PC-9 (cell line): ENCODE measurements around the gene PAX4. TPM values are rescaled to one million over a fixed set of nuclear protein-coding genes. Genes with fewer than 3 reads are reported as not detected.
A peak's percentile ranks its signal among the peaks of the same experiment; 100 is the strongest.

Source experiments
- BruUV-seq: library from RNA; stranded (reverse); fragments of 400-500 nt; replicated peaks from 2 replicates; lab custom pipeline; 2021; lab: Mats Ljungman, UMichigan
- CTCF ChIA-PET: fragments of 300-600 bp; sonication (Branson Sonifier 250); formaldehyde crosslinking; loops from one replicate; lab custom pipeline; 2022; ENCODE audit warnings: antibody characterized with exemption; lab: Charles Lee
- POLR2A ChIA-PET: fragments of 300-600 bp; sonication (Branson Sonifier 250); formaldehyde crosslinking; loops from one replicate; lab custom pipeline; 2022; ENCODE audit warnings: antibody characterized with exemption; ENCODE audit not compliant: unreplicated experiment; lab: Charles Lee
- DNase-seq, 2 experiments: peaks; one replicate each; pipeline versions ENCODE4 v3.0.0 to v3.0.0-alpha.2; 2015 to 2022; ENCODE audit warnings: mixed read lengths in 1 of 2
- H2AFZ ChIP-seq: fragments of 200-600 bp; sonication (generic); 2 replicates; pipeline ENCODE4 v1.8.1; 2017; ENCODE audit warnings: antibody characterized with exemption
- H3F3A ChIP-seq: fragments of 200-600 bp; sonication (generic); 2 replicates; pipeline ENCODE4 v1.8.1; 2017; ENCODE audit warnings: antibody characterized with exemption, mild to moderate bottlenecking, low read depth; ENCODE audit not compliant: insufficient read depth
- H3K27ac ChIP-seq: fragments of 200-600 bp; sonication (generic); 2 replicates; pipeline ENCODE4 v1.6.1; 2016; ENCODE audit warnings: mixed run types
- H3K27me3 ChIP-seq: fragments of 200-600 bp; sonication (generic); 2 replicates; pipeline ENCODE4 v1.6.1; 2016; ENCODE audit warnings: low read depth, mixed run types; ENCODE audit not compliant: insufficient read depth
- H3K36me3 ChIP-seq: fragments of 200-600 bp; sonication (generic); 2 replicates; pipeline ENCODE4 v1.6.1; 2016; ENCODE audit warnings: low read depth, mixed run types
- H3K4me1 ChIP-seq: fragments of 200-600 bp; sonication (generic); replicated peaks from 2 replicates; pipeline ENCODE4 v1.6.1; 2016; ENCODE audit warnings: mixed run types; ENCODE audit not compliant: insufficient read depth
- H3K4me2 ChIP-seq: fragments of 200-600 bp; sonication (generic); 2 replicates; pipeline ENCODE4 v1.6.1; 2017; ENCODE audit warnings: mixed run types
- H3K4me3 ChIP-seq: fragments of 200-600 bp; sonication (generic); 2 replicates; pipeline ENCODE4 v1.6.1; 2016; ENCODE audit warnings: mixed run types
- H3K79me2 ChIP-seq: fragments of 200-600 bp; sonication (generic); 2 replicates; pipeline ENCODE4 v1.6.1; 2017; ENCODE audit warnings: low read depth, mixed run types
- H3K9me2 ChIP-seq: fragments of 200-600 bp; sonication (generic); 2 replicates; pipeline ENCODE4 v1.8.1; 2017; ENCODE audit warnings: mild to moderate bottlenecking; ENCODE audit not compliant: insufficient read depth
- H3K9me3 ChIP-seq: fragments of 200-600 bp; sonication (generic); 2 replicates; pipeline ENCODE4 v1.8.1; 2016; ENCODE audit warnings: low read depth; ENCODE audit not compliant: insufficient read depth
- H4K20me1 ChIP-seq: fragments of 200-600 bp; sonication (generic); 2 replicates; pipeline ENCODE4 v1.8.1; 2017; ENCODE audit not compliant: insufficient read depth
- EZH2 ChIP-seq: fragments of 200-600 bp; sonication (generic); IDR thresholded peaks from 2 replicates; pipeline ENCODE4 v1.8.0; 2017; ENCODE audit warnings: antibody characterized with exemption, low read depth
- intact Hi-C: fragments of 100-400 bp; cut with micrococcal nuclease; formaldehyde crosslinking; loops from one replicate; pipeline ENCODE4 v1.10.0; 2022; ENCODE audit not compliant: unreplicated experiment
- total RNA-seq: library from RNA; stranded (reverse); gene quantifications from 2 replicates; pipeline ENCODE4 v1.2.3, GENCODE V29; 2021
- TF ChIP-seq, protein P1 (sequence below): fragments of 200-600 bp; sonication (generic); conservative IDR thresholded peaks from 2 replicates; pipeline ENCODE4 v1.6.1; 2017; ENCODE audit warnings: mixed run types, antibody characterized with exemption, mild to moderate bottlenecking, moderate library complexity

PAX4 gene
- total RNA-seq, 1 experiment from 2014 or later, result not detected

DNA sequence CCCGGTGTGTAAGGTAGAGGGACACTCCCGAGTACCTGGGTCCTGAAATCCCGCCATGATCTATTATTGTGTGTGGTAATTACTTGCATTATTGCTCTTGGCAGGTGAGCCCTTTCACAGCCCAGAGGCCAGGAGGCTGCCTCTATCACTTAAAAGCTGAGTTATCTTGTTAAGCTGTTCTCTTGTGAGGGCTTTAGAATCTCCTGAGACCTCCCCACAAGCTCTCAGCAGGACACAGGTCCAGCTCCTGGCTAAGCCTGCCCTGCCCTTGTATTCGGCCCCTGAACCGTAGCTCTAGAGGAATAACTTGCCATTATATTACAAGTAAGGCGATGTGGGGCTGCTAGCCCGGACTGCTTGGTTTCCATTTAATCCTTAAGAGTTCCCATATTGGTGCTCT lies 48.0 kb upstream of the PAX4 start:
- no peak for DNase-seq
- Histone ChIP-seq H3K36me3 (peaks cover 25% of the 10 kb centered on the region; the same call in 1 of the 2 replicates), H3K9me3 (no peaks in the 10 kb centered on the region), H3K4me3 (no peak overlapping the region), H2AFZ (no peak overlapping the region), H3K4me2 (peak overlapping the region; percentile 52), H3K27ac (peak overlapping the region; percentile 78), H3K79me2 (peaks cover 100% of the 10 kb centered on the region), H3F3A (peaks cover 28% of the 10 kb centered on the region), H4K20me1 (peaks cover 92% of the 10 kb centered on the region), H3K27me3 (no peaks in the 10 kb centered on the region), H3K9me2 (no peaks in the 10 kb centered on the region), H3K4me1 (peaks cover 33% of the 10 kb centered on the region)
- TF ChIP-seq, protein P1, sequence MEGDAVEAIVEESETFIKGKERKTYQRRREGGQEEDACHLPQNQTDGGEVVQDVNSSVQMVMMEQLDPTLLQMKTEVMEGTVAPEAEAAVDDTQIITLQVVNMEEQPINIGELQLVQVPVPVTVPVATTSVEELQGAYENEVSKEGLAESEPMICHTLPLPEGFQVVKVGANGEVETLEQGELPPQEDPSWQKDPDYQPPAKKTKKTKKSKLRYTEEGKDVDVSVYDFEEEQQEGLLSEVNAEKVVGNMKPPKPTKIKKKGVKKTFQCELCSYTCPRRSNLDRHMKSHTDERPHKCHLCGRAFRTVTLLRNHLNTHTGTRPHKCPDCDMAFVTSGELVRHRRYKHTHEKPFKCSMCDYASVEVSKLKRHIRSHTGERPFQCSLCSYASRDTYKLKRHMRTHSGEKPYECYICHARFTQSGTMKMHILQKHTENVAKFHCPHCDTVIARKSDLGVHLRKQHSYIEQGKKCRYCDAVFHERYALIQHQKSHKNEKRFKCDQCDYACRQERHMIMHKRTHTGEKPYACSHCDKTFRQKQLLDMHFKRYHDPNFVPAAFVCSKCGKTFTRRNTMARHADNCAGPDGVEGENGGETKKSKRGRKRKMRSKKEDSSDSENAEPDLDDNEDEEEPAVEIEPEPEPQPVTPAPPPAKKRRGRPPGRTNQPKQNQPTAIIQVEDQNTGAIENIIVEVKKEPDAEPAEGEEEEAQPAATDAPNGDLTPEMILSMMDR, result no peak
- TF ChIP-seq EZH2, result no peak
- intact Hi-C loops, result no loop called here
- ChIA-PET POLR2A (no interaction called here), CTCF (interaction anchor here (0.7 kb wide), 1 partner anchor 266 kb away, joined by 3 read pairs; no protein-coding TSS in a partner anchor)
- no TSS peak for BruUV-seq

DNA sequence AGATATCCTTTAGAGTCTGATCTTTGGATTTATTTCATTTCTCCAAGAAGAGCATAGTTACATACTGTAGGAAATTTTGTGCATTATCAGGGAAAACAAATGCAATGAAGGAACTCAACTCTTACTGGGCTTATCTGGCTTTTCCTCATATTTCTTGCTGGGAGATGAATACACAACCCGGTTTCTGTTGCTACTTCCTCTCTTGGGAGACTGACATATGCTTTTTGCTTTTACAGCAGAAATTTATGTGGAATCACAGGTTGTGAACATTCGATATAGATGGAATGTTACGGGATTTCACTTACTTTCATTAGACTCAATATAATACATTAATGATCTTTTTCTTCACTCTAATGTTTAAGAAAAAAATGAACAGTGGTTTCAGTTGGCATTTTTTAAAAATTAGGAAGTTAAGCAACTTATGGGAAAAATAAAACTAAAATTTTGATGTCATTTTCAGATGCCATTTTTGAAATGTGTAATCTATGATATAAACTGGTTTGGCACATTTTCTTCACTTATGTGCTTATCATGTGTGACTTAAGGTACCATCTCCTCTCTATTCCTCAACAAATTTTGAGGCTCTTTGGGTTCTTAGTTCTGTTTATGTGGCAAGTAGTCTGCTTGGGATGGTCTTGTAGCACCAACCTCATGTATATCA lies 41.2 kb upstream of the PAX4 start:
- Histone ChIP-seq H3K79me2 (peaks cover 100% of the 10 kb centered on the region), H3F3A (peaks cover 4% of the 10 kb centered on the region; the same call in 1 of the 2 replicates), H3K27ac (no peak overlapping the region), H3K4me2 (no peak overlapping the region), H3K4me3 (no peak overlapping the region), H4K20me1 (peaks cover 100% of the 10 kb centered on the region), H3K27me3 (no peaks in the 10 kb centered on the region), H3K9me3 (no peaks in the 10 kb centered on the region), H2AFZ (no peak overlapping the region), H3K9me2 (no peaks in the 10 kb centered on the region), H3K36me3 (peaks cover 21% of the 10 kb centered on the region), H3K4me1 (peaks cover 12% of the 10 kb centered on the region)
- ChIA-PET CTCF (no interaction called here), POLR2A (no interaction called here)
- intact Hi-C loops, result no loop called here
- no TSS peak for BruUV-seq
- TF ChIP-seq EZH2, result no peak
- TF ChIP-seq, protein P1, result no peak
- no peak for DNase-seq

GRCh38 chr7:127657500-127657899 lies 39.6 kb upstream of the PAX4 start:
- Histone ChIP-seq H3K4me2 (no peak overlapping the region), H2AFZ (no peak overlapping the region), H3K79me2 (peaks cover 100% of the 10 kb centered on the region), H3K36me3 (peaks cover 26% of the 10 kb centered on the region), H4K20me1 (peaks cover 89% of the 10 kb centered on the region), H3F3A (peaks cover 4% of the 10 kb centered on the region; the same call in 1 of the 2 replicates), H3K9me3 (no peaks in the 10 kb centered on the region), H3K27me3 (no peaks in the 10 kb centered on the region), H3K9me2 (no peaks in the 10 kb centered on the region), H3K27ac (no peak overlapping the region), H3K4me3 (no peak overlapping the region), H3K4me1 (peaks cover 23% of the 10 kb centered on the region)
- TF ChIP-seq, protein P1, result no peak
- no peak for TF ChIP-seq EZH2
- ChIA-PET POLR2A (interaction anchor here (0.6 kb wide), 1 partner anchor 41 kb away, joined by 3 read pairs; no protein-coding TSS in a partner anchor), CTCF (no interaction called here)
- intact Hi-C loops, result no loop called here
- no TSS peak for BruUV-seq
- no peak for DNase-seq
